Right ventricle myocardium inferior (tissue), 1 donor: ENCODE results near the gene CHRNA4. TPM values are rescaled to one million over a fixed set of nuclear protein-coding genes. Genes with fewer than 3 reads are reported as not detected.

Experiments
- ATAC-seq: fragments of 200-7000 bp; cut with Tn5 transposase; one replicate; pipeline ENCODE4 v1.9.1; 2020; ENCODE audit warnings: mild to moderate bottlenecking, moderate library complexity
- DNase-seq: peaks from one replicate; pipeline ENCODE4 v3.0.0; 2021; ENCODE audit errors: missing footprints
- intact Hi-C: fragments of 100-400 bp; cut with DNase I; formaldehyde crosslinking; loops from one replicate; pipeline ENCODE4 v1.11.0; 2022
- total RNA-seq: library from RNA; stranded (reverse); fragmentation: NEBNext Ultra II Directional; extraction: Animal tissue kit (Norgen Biotek cat#: 25700); gene quantifications from one replicate; pipeline ENCODE4 v1.2.1, GENCODE V29; 2021
- donor health status: DM: no; HTN: yes; CAD: no; lungs with severe emphysema.

CHRNA4 gene
- total RNA-seq, 1 donor from 2014 or later, result 2.3 TPM

- ATAC-seq (no peak), DNase-seq (peak; percentile 60)
- intact Hi-C loops, result no loop called here
These were observed 42.6 kb downstream of the CHRNA4 start for GRCh38 chr20:63318391-63319163.

- intact Hi-C loops, result no loop called here
- DNase-seq (peak; percentile 35), ATAC-seq (no peak)
These were observed 43.4 kb downstream of the CHRNA4 start for GRCh38 chr20:63317601-63318291.

- DNase-seq, result no peak
These were observed 44.1 kb downstream of the CHRNA4 start for GRCh38 chr20:63317061-63317460.

GRCh38 chr20:63316502-63316921, 44.6 kb downstream of the CHRNA4 start:
- ATAC-seq (no peak), DNase-seq (peak; percentile 32)
- intact Hi-C loops, result no loop called here

More at GRCh38 chr20:63317061-63317460, 44.1 kb downstream of the CHRNA4 start:
- no peak for ATAC-seq
- intact Hi-C loops, result no loop called here

- DNase-seq (peak; percentile 45), ATAC-seq (no peak)
- intact Hi-C loops, result no loop called here
These were observed 45.2 kb downstream of the CHRNA4 start for GRCh38 chr20:63315731-63316491.

- DNase-seq, result peak; percentile 37
- intact Hi-C loops, result no loop called here
- no peak for ATAC-seq
These were observed 45.9 kb downstream of the CHRNA4 start for GRCh38 chr20:63315240-63315689.

GRCh38 chr20:63314566-63315239, 46.4 kb downstream of the CHRNA4 start:
- ATAC-seq, result no peak
- intact Hi-C loops, result no loop called here
- DNase-seq, result peak; percentile 35

- no peak for ATAC-seq
These were observed 47.1 kb downstream of the CHRNA4 start for GRCh38 chr20:63314015-63314471.

GRCh38 chr20:63313349-63314014, 47.7 kb downstream of the CHRNA4 start:
- ATAC-seq (peak; percentile 3), DNase-seq (peak; percentile 45)
- intact Hi-C loops, result no loop called here

More at GRCh38 chr20:63314015-63314471, 47.1 kb downstream of the CHRNA4 start:
- DNase-seq, result peak; percentile 50
- intact Hi-C loops, result no loop called here

GRCh38 chr20:63312690-63313348, 48.3 kb downstream of the CHRNA4 start:
- DNase-seq, result peak; percentile 82
- peak; percentile 38 for ATAC-seq
- intact Hi-C loops, result no loop called here

GRCh38 chr20:63312273-63312672, 48.9 kb downstream of the CHRNA4 start:
- no peak for DNase-seq
- no peak for ATAC-seq
- intact Hi-C loops, result no loop called here

GRCh38 chr20:63311833-63312243, 49.3 kb downstream of the CHRNA4 start:
- DNase-seq, result peak; percentile 69
- no peak for ATAC-seq
- intact Hi-C loops, result no loop called here

GRCh38 chr20:63311186-63311832, 49.8 kb downstream of the CHRNA4 start:
- intact Hi-C loops, result no loop called here
- DNase-seq (peak; percentile 53), ATAC-seq (no peak)

- ATAC-seq (no peak), DNase-seq (peak; percentile 46)
- intact Hi-C loops, result no loop called here
These were observed 50.7 kb downstream of the CHRNA4 start for GRCh38 chr20:63310265-63310991.

GRCh38 chr20:63309261-63310071, 51.7 kb downstream of the CHRNA4 start:
- ATAC-seq (peak; percentile 47), DNase-seq (peak; percentile 62)
- intact Hi-C loops, result loop anchor here (1.0 kb wide), 1 partner anchor 72 kb away; no protein-coding TSS in a partner anchor
